ENCODE results near the gene CMTM6.

CMTM6 gene

GRCh38 chr3:32552013-32552412 is 49.4 kb upstream of the CMTM6 start:
- Histone ChIP-seq H3K9me3 (ENCODE audit: control insufficient read depth, insufficient read depth, low read depth, low read length) (no peaks in the 10 kb centered on the region), H3K36me3 (ENCODE audit: control insufficient read depth in 2 of 2, insufficient read depth in 1 of 2, low read length in 2 of 2) (no peaks in the 10 kb centered on the region), H3K27ac (ENCODE audit: extremely low read depth, low read depth, low read length) (no peak overlapping the region), H3K4me3 (ENCODE audit: low read depth, low read length) (no peak overlapping the region), H3K4me1 (ENCODE audit: control insufficient read depth, insufficient read depth, low read length) (no peaks in the 10 kb centered on the region)
- POLR2A ChIA-PET, result no interaction called here
- CTCF ChIA-PET, result no interaction called here
- TF ChIP-seq ZNF155 (tag by site-specific recombination; IDR thresholded peaks at IDR 0.05), result no peak

GRCh38 chr3:32551496-32551895 is 48.8 kb upstream of the CMTM6 start:
- ChIA-PET CTCF (interaction anchor here (0.7 kb wide), 1 partner anchor 343 kb away, joined by 3 read pairs; no protein-coding TSS in a partner anchor), POLR2A (no interaction called here)
- no peak for TF ChIP-seq GLIS2 (tag by site-specific recombination; IDR thresholded peaks at IDR 0.05)
- TF ChIP-seq ZNF140 (tag by site-specific recombination; IDR thresholded peaks at IDR 0.05), result no peak
- TF ChIP-seq ZNF529 (tag by site-specific recombination; IDR thresholded peaks at IDR 0.05; ENCODE audit: insufficient replicate concordance), result no peak
- TF ChIP-seq KLF9 (tag by site-specific recombination; IDR thresholded peaks at IDR 0.05; ENCODE audit: low read depth), result no peak
- H3K4me3 ChIP-seq (ENCODE audit: low read depth, low read length), result no peak overlapping the region
- no peaks in the 10 kb centered on the region for H3K36me3 ChIP-seq (ENCODE audit: control insufficient read depth in 2 of 2, insufficient read depth in 1 of 2, low read length in 2 of 2)
- H3K27ac ChIP-seq (ENCODE audit: extremely low read depth, low read depth, low read length), result no peak overlapping the region
- no peaks in the 10 kb centered on the region for H3K9me3 ChIP-seq (ENCODE audit: control insufficient read depth, insufficient read depth, low read depth, low read length)
- H3K4me1 ChIP-seq (ENCODE audit: control insufficient read depth, insufficient read depth, low read length), result no peaks in the 10 kb centered on the region

GRCh38 chr3:32551087-32551486 is 48.4 kb upstream of the CMTM6 start:
- CTCF ChIA-PET, result interaction anchor here (0.7 kb wide), 2 partner anchors 329 to 343 kb away, joined by 3 read pairs; no protein-coding TSS in a partner anchor
- Histone ChIP-seq H3K9me3 (ENCODE audit: control insufficient read depth, insufficient read depth, low read depth, low read length) (no peaks in the 10 kb centered on the region), H3K27ac (ENCODE audit: extremely low read depth, low read depth, low read length) (no peak overlapping the region), H3K36me3 (ENCODE audit: control insufficient read depth in 2 of 2, insufficient read depth in 1 of 2, low read length in 2 of 2) (no peaks in the 10 kb centered on the region), H3K4me3 (ENCODE audit: low read depth, low read length) (no peak overlapping the region), H3K4me1 (ENCODE audit: control insufficient read depth, insufficient read depth, low read length) (no peaks in the 10 kb centered on the region)
- POLR2A ChIA-PET, result no interaction called here
- TF ChIP-seq ZNF548 (tag by site-specific recombination; IDR thresholded peaks at IDR 0.05), result no peak
- TF ChIP-seq BCL6B (tag by site-specific recombination; IDR thresholded peaks at IDR 0.05), result 0 out of 2 replicates have a peak, but pooled peaks have one; percentile 9
- no peak for TF ChIP-seq ZNF596 (tag by site-specific recombination; IDR thresholded peaks at IDR 0.05)

GRCh38 chr3:32545305-32545704 is 42.7 kb upstream of the CMTM6 start:
- Histone ChIP-seq H3K27ac (ENCODE audit: extremely low read depth, low read depth, low read length) (no peak overlapping the region), H3K9me3 (ENCODE audit: control insufficient read depth, insufficient read depth, low read depth, low read length) (no peaks in the 10 kb centered on the region), H3K4me3 (ENCODE audit: low read depth, low read length) (no peak overlapping the region), H3K36me3 (ENCODE audit: control insufficient read depth in 2 of 2, insufficient read depth in 1 of 2, low read length in 2 of 2) (peaks cover 0 to 8% of the 10 kb centered on the region in 2 experiments; a peak in 2 of 3 replicates), H3K4me1 (ENCODE audit: control insufficient read depth, insufficient read depth, low read length) (no peaks in the 10 kb centered on the region)
- POLR2A ChIA-PET, result no interaction called here
- CTCF ChIA-PET, result interaction anchor here (0.7 kb wide), 1 partner anchor 29 kb away, joined by 3 read pairs; no protein-coding TSS in a partner anchor
- TF ChIP-seq ZNF362 (tag by site-specific recombination; IDR thresholded peaks at IDR 0.05) (no peak), ZNF560 (tag by site-specific recombination; IDR thresholded peaks at IDR 0.05; ENCODE audit: borderline replicate concordance) (no peak), ZNF148 (tag by site-specific recombination; IDR thresholded peaks at IDR 0.05; ENCODE audit: borderline replicate concordance) (no peak), ZNF544 (tag by site-specific recombination; IDR thresholded peaks at IDR 0.05) (no peak), ZNF16 (tag by site-specific recombination; IDR thresholded peaks at IDR 0.05; ENCODE audit: low read depth) (no peak), ZNF404 (tag by site-specific recombination; IDR thresholded peaks at IDR 0.05) (no peak), ZBTB11 (tag by site-specific recombination; conservative IDR thresholded peaks at IDR 0.05; ENCODE audit: low read depth) (no peak), ZNF701 (tag by site-specific recombination; IDR thresholded peaks at IDR 0.05) (no peak), ZBTB49 (tag by site-specific recombination; IDR thresholded peaks at IDR 0.05; ENCODE audit: low read depth) (no peak)

All from HEK293 (cell line).